Amniotic epithelial cell (primary cell): ENCODE measurements around the gene HMGCL.

Experiments
- DNase-seq: peaks from one replicate; pipeline ENCODE4 v3.0.0-alpha.2; 2010; ENCODE audit warnings: low read depth

HMGCL gene

GRCh38 chr1:23776217-23776616 lies 49.0 kb downstream of the HMGCL start:
- no peak for DNase-seq

GRCh38 chr1:23774174-23774880 lies 50.9 kb downstream of the HMGCL start:
- no peak for DNase-seq

- no peak for DNase-seq
Measured at GRCh38 chr1:23772854-23773242, 52.4 kb downstream of the HMGCL start.

- peak; percentile 70 for DNase-seq
Measured at GRCh38 chr1:23772049-23772853, 53.0 kb downstream of the HMGCL start.

GRCh38 chr1:23768733-23769132 lies 56.5 kb downstream of the HMGCL start:
- peak; percentile 83 for DNase-seq

- DNase-seq: no peak
Measured at GRCh38 chr1:23763041-23763577, 62.1 kb downstream of the HMGCL start.

GRCh38 chr1:23759277-23759676 lies 66.0 kb downstream of the HMGCL start:
- DNase-seq: no peak

- no peak for DNase-seq
Measured at GRCh38 chr1:23757812-23758211, 67.4 kb downstream of the HMGCL start.

- DNase-seq: peak; percentile 85
Measured at GRCh38 chr1:23756676-23757075, 68.6 kb downstream of the HMGCL start.

GRCh38 chr1:23752909-23753308 lies 72.3 kb downstream of the HMGCL start:
- no peak for DNase-seq
